ENCODE measurements around the gene XIAP.

DNA sequence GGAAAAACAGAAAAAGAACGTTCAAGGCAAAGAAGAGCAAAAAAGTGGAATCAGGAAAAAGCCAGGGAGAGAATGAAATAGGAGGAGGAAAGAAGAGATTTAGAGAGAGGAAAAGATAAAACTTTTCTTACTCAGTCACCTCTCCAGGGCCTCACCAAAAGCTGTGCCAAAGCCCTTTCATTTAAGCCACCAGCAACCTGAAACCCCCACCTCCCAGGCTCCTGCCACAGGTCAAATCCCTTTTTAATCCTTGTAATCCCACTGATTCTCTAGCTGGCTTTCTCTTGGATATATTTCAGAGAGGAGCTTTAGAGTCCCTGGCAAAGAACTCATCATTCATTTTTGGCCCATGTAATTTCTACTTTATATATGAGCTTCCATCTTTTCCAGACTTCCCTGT, 25.7 kb upstream of the XIAP start:
- TF ChIP-seq EP300 (IDR thresholded peaks at IDR 0.05) (no peak), CTCF (IDR thresholded peaks at IDR 0.05) (no peak), POLR2A (IDR thresholded peaks at IDR 0.05) (no peak)

All from ovary (tissue), 3 donors.